MCF 10A (cell line): ENCODE data around the gene PPP2R5A. TPM values are rescaled to one million over a fixed set of nuclear protein-coding genes. Genes with fewer than 3 reads are reported as not detected.
A peak's percentile ranks its signal among the peaks of the same experiment; 100 is the strongest.
"Not testable (repeated sequence)": the region's sequence is repeated elsewhere in the genome, so short reads cannot be mapped to it uniquely, and the experiment has no call there.

Experiments
- BruUV-seq: library from RNA; stranded (reverse); fragments of 400-500 nt; replicated peaks from 2 replicates; lab custom pipeline; 2021; lab: Mats Ljungman, UMichigan
- CTCF ChIA-PET: fragments of 300-600 bp; sonication (Branson Sonifier 250); formaldehyde crosslinking; extraction: SDS; loops from one replicate; lab custom pipeline; 2021; ENCODE audit warnings: antibody characterized with exemption, inconsistent platforms; lab: Yijun Ruan, JAX
- POLR2A ChIA-PET: fragments of 300-600, 350-650 bp; sonication (Branson Sonifier 250); formaldehyde crosslinking; extraction: SDS; loops from one replicate; lab custom pipeline; 2020; ENCODE audit warnings: antibody characterized with exemption, inconsistent platforms; lab: Yijun Ruan, JAX
- DNase-seq: peaks from one replicate; pipeline ENCODE4 v3.0.0-alpha.2; 2018; ENCODE audit not compliant: unreplicated experiment
- H3K27ac Mint-ChIP-seq: one replicate; pipeline ENCODE4 v1.8.0; 2022; ENCODE audit warnings: mild to moderate bottlenecking, low read depth, mixed read lengths; ENCODE audit not compliant: unreplicated experiment
- H3K27me3 Mint-ChIP-seq: one replicate; pipeline ENCODE4 v1.8.0; 2022; ENCODE audit warnings: mixed read lengths; ENCODE audit not compliant: insufficient read depth, unreplicated experiment
- H3K36me3 Mint-ChIP-seq: one replicate; pipeline ENCODE4 v1.8.0; 2022; ENCODE audit warnings: mild to moderate bottlenecking, moderate library complexity, mixed read lengths; ENCODE audit not compliant: insufficient read depth, unreplicated experiment
- H3K4me1 Mint-ChIP-seq: one replicate; pipeline ENCODE4 v1.8.0; 2022; ENCODE audit warnings: mixed read lengths; ENCODE audit not compliant: insufficient read depth, unreplicated experiment
- H3K4me3 Mint-ChIP-seq: one replicate; pipeline ENCODE4 v1.8.0; 2022; ENCODE audit warnings: mild to moderate bottlenecking, moderate library complexity, mixed read lengths; ENCODE audit not compliant: unreplicated experiment
- H3K9me3 Mint-ChIP-seq: one replicate; pipeline ENCODE4 v1.8.0; 2022; ENCODE audit warnings: mixed read lengths; ENCODE audit not compliant: unreplicated experiment
- intact Hi-C: fragments of 100-400 bp; cut with micrococcal nuclease; formaldehyde crosslinking; loops from 2 replicates; pipeline ENCODE4 v1.14.1; 2022
- total RNA-seq: library from RNA; stranded (reverse); gene quantifications from 2 replicates; pipeline ENCODE4 v1.2.3, GENCODE V29; 2022
- TF ChIP-seq, protein P1 (sequence below): fragments of 200-600 bp; IDR thresholded peaks from one replicate; pipeline ENCODE4 v1.8.0; 2022; ENCODE audit warnings: antibody characterized with exemption, mild to moderate bottlenecking; ENCODE audit not compliant: unreplicated experiment

PPP2R5A gene
- total RNA-seq, 1 experiment from 2014 or later = 38.6 TPM

DNA sequence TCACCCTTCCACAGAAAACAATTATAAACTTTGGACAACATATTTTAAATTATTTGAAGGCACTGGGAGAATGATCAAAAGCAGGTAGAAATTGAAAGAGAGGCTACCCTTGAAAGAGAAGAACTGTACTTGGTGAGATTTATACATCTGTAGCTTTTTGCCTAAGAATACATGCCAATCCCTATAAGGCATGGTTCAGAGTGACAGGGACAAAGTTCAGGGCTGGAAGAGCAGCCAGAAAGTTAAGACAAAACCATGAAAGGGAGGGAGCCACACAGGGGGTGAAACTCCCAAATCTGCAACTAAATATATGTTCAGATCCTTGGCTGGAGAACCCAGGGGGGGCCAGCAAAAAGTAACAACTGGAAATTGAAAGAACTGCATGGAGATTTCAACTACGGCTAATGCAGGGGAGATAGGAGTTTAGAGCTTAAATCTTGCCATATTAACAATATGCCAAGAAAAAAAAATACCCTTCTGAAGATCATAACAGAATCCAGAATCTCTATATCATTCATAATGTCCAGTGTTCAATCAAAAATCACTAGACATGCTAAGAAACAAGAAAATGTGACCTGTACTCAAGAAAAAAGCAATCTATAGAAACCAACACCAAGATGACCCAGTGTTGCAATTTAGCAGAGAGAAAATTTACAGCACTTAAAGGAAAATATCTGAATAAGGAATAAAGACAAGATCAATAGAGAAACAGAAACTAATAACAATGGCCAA, 103.9 kb downstream of the PPP2R5A start:
- BruUV-seq = no TSS peak
- CTCF ChIA-PET = interaction anchor here (0.6 to 1.3 kb wide), 7 partner anchors 20 to 329 kb away, joined by 3 to 7 read pairs (median 5); no protein-coding TSS in a partner anchor
- H3K4me3 Mint-ChIP-seq = no peak overlapping the region
- peaks cover 14% of the 10 kb centered on the region for H3K36me3 Mint-ChIP-seq
- DNase-seq = no peak
- intact Hi-C loops = no loop called here
- no peaks in the 10 kb centered on the region for H3K27me3 Mint-ChIP-seq
- no peaks in the 10 kb centered on the region for H3K4me1 Mint-ChIP-seq
- no peak overlapping the region for H3K27ac Mint-ChIP-seq
- H3K9me3 Mint-ChIP-seq = peaks cover 26% of the 10 kb centered on the region
- TF ChIP-seq, protein P1, sequence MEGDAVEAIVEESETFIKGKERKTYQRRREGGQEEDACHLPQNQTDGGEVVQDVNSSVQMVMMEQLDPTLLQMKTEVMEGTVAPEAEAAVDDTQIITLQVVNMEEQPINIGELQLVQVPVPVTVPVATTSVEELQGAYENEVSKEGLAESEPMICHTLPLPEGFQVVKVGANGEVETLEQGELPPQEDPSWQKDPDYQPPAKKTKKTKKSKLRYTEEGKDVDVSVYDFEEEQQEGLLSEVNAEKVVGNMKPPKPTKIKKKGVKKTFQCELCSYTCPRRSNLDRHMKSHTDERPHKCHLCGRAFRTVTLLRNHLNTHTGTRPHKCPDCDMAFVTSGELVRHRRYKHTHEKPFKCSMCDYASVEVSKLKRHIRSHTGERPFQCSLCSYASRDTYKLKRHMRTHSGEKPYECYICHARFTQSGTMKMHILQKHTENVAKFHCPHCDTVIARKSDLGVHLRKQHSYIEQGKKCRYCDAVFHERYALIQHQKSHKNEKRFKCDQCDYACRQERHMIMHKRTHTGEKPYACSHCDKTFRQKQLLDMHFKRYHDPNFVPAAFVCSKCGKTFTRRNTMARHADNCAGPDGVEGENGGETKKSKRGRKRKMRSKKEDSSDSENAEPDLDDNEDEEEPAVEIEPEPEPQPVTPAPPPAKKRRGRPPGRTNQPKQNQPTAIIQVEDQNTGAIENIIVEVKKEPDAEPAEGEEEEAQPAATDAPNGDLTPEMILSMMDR = no peak
- POLR2A ChIA-PET = interaction anchor here (0.7 kb wide), 1 partner anchor 35 kb away, joined by 6 read pairs; no protein-coding TSS in a partner anchor

DNA sequence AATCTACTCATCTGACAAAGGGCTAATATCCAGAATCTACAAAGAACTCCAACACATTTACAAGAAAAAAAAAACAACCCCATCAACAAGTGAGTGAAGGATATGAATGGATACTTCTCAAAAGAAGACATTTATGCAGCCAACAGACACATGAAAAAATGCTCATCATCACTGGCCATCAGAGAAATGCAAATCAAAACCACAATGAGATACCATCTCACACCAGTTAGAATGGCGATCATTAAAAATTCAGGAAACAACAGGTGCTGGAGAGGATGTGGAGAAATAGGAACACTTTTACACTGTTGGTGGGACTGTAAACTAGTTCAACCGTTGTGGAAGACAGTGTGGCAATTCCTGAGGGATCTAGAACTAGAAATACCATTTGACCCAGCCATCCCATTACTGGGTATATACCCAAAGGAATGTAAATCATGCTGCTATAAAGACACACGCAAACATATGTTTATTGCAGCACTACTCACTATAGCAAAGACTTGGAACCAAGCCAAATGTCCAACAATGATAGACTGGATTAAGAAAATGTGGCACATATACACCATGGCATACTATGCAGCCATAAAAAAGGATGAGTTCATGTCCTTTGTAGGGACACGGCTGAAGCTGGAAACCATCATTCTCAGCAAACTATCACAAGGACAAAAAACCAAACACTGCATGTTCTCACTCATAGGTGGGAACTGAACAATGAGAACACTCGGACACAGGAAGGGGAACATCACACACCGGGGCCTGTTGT, 110.6 kb downstream of the PPP2R5A start:
- ChIA-PET POLR2A (interaction anchor here (1.3 to 1.5 kb wide), 2 partner anchors 13 to 19 kb away, joined by 6 to 11 read pairs; partner anchors contain the start of gene PACC1), CTCF (interaction anchor here (0.6 kb wide), 1 partner anchor 35 kb away, joined by 3 read pairs; no protein-coding TSS in a partner anchor)
- H3K27me3 Mint-ChIP-seq, intact Hi-C loops, H3K4me3 Mint-ChIP-seq, BruUV-seq, H3K27ac Mint-ChIP-seq, H3K4me1 Mint-ChIP-seq, DNase-seq, H3K36me3 Mint-ChIP-seq: not testable (repeated sequence)
- H3K9me3 Mint-ChIP-seq = peaks cover 36% of the 10 kb centered on the region

DNA sequence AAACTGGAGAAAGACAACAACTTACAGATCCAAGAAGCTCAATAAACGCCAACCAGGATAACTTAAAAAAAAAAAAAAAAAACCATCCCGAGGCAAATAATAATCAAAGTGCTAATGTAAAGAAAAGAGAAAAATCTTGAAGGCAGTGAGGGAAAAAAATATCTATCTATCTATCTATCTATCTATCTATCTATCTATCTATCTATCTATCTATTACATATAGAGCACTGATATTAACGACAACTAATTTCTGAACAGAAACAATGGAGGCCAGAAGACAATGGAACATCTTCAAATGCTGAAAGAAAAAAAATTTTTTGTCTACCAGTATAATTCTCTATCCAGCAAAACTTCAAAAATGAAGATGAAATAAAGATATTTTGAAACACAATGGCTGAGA, 111.4 kb downstream of the PPP2R5A start:
- no peak overlapping the region for H3K27ac Mint-ChIP-seq
- H3K36me3 Mint-ChIP-seq = peaks cover 1% of the 10 kb centered on the region
- no peaks in the 10 kb centered on the region for H3K27me3 Mint-ChIP-seq
- H3K9me3 Mint-ChIP-seq = peaks cover 32% of the 10 kb centered on the region
- H3K4me3 Mint-ChIP-seq = no peak overlapping the region
- POLR2A ChIA-PET = interaction anchor here (0.7 to 1.5 kb wide), 3 partner anchors 14 to 141 kb away, joined by 3 to 11 read pairs (median 6); partner anchors contain the start of gene PACC1
- TF ChIP-seq, protein P1 = no peak
- intact Hi-C loops = no loop called here
- BruUV-seq = no TSS peak
- peak; percentile 24 for DNase-seq
- H3K4me1 Mint-ChIP-seq = no peaks in the 10 kb centered on the region
- CTCF ChIA-PET = interaction anchor here (0.6 to 1.2 kb wide), 4 partner anchors 30 to 326 kb away, joined by 3 to 9 read pairs (median 5); no protein-coding TSS in a partner anchor

DNA sequence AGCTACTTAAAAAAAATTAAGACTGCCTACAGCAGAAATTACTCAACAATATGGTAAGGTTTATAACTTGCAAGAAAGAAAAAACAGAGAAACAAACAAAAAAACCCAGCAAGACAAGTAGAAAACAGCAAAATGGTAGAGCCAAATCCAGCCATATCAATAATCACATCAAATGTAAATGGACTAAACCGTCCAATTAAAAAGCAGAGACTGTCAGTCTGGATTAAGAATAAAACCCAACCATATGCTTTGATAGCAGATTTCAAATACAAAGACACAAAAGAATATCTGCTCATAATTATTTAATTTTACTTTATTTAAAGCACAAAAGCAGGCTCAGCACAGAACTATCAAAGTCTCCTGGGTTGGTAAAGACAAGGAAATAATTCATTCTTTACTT, 112.0 kb downstream of the PPP2R5A start:
- Mint-ChIP-seq H3K27ac (no peak overlapping the region), H3K36me3 (peaks cover 6% of the 10 kb centered on the region), H3K4me1 (peaks cover 4% of the 10 kb centered on the region), H3K4me3 (no peak overlapping the region), H3K9me3 (peaks cover 28% of the 10 kb centered on the region), H3K27me3 (no peaks in the 10 kb centered on the region)
- DNase-seq = no peak
- intact Hi-C loops = no loop called here
- TF ChIP-seq, protein P1 = no peak
- ChIA-PET POLR2A (interaction anchor here (1.3 to 1.5 kb wide), 2 partner anchors 14 to 17 kb away, joined by 6 to 11 read pairs; partner anchors contain the start of gene PACC1), CTCF (interaction anchor here (0.7 to 1.2 kb wide), 3 partner anchors 30 to 327 kb away, joined by 3 to 9 read pairs (median 7); no protein-coding TSS in a partner anchor)
- BruUV-seq = no TSS peak
